ENCODE data around the gene SRC. TPM values are rescaled to one million over a fixed set of nuclear protein-coding genes. Genes with fewer than 3 reads are reported as not detected.

Gene SRC
- total and polyA plus RNA-seq, 2 of the 8 experiments (the other 6 are each of a cell fraction or from before 2014, with no cell fraction given): 27.6 to 28.8 TPM

DNA sequence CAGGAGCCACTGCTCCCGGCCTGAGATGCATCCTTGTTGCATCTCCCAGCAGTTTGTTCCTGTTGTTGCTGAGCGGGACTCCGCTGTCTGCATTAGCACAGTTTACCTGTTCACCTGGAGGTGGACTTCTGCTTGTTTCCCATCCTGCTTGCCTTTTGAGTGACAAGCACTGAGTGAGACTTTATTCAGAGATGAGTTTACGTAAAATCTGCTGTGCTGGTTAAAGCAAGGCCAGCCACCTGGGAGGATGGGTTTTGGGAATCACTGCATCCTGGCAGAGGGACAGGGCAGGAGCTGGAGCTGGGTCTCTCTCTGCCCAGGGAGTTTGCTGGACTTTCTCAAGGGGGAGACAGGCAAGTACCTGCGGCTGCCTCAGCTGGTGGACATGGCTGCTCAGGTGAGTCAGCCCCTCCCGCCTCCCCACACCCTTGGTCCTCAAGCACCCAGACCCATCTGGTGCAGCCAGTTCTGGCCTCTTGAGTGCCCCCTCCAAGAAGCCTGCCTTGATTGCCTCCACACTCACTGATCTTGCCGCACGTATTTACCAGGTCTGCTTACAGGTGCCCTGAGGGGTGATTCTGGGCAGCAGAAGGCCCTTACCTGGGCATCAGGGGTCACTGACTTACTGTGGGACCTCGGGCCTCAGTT, 55.5 kb downstream of the SRC start (continued):
- TF ChIP-seq TAF7 (optimal IDR thresholded peaks at IDR 0.05; ENCODE audit: borderline replicate concordance, low read depth, low read length): no peak

Data from H1 (cell line).